Measurements from ENCODE around the gene TIMP1. TPM values are rescaled to one million over a fixed set of nuclear protein-coding genes. Genes with fewer than 3 reads are reported as not detected.

TIMP1 gene
- total and polyA plus RNA-seq, 2 experiments from 2014 or later = 39.0 to 117 TPM

GRCh38 chrX:47621851-47622250 is 39.6 kb downstream of the TIMP1 start:
- Histone ChIP-seq H3K4me1 (ENCODE audit: insufficient read depth) (no peaks in the 10 kb centered on the region), H3K79me2 (replicated peaks; ENCODE audit: insufficient read depth) (no peaks in the 10 kb centered on the region), H3K36me3 (ENCODE audit: insufficient read depth) (no peaks in the 10 kb centered on the region), H3K9me2 (ENCODE audit: insufficient read depth) (no peaks in the 10 kb centered on the region), H3K27me3 (ENCODE audit: insufficient read depth) (no peaks in the 10 kb centered on the region), H2AFZ (no peak overlapping the region), H3K4me2 (no peak overlapping the region), H3F3A (replicated peaks; ENCODE audit: low read depth) (no peaks in the 10 kb centered on the region), H3K4me3 (no peak overlapping the region), H4K20me1 (replicated peaks; ENCODE audit: insufficient read depth) (no peaks in the 10 kb centered on the region), H3K27ac (ENCODE audit: low read depth) (no peak overlapping the region)
- no peak overlapping the region for H3K4me3 Mint-ChIP-seq
- H3K9me3 Mint-ChIP-seq = no peaks in the 10 kb centered on the region
- no peak overlapping the region for H3K27ac Mint-ChIP-seq
- H3K36me3 Mint-ChIP-seq (ENCODE audit: low read depth) = no peaks in the 10 kb centered on the region
- no peak for ATAC-seq
- TF ChIP-seq EZH2phosphoT487 (IDR thresholded peaks at IDR 0.05; ENCODE audit: unreplicated experiment) (no peak), JUNB (IDR thresholded peaks at IDR 0.05; ENCODE audit: unreplicated experiment) (no peak), ZNF114 (CRISPR knock-in tag; IDR thresholded peaks at IDR 0.05) (no peak), ZNF331 (CRISPR knock-in tag; IDR thresholded peaks at IDR 0.05; ENCODE audit: low read depth) (no peak), STAT1 (IDR thresholded peaks at IDR 0.05; ENCODE audit: unreplicated experiment) (no peak), CREB1 (CRISPR knock-in tag; IDR thresholded peaks at IDR 0.05; ENCODE audit: low read depth) (no peak), ZNF462 (CRISPR knock-in tag; IDR thresholded peaks at IDR 0.05) (no peak), ETS1 (IDR thresholded peaks at IDR 0.05) (no peak), REST (IDR thresholded peaks at IDR 0.05; ENCODE audit: unreplicated experiment) (no peak), NANOG (IDR thresholded peaks at IDR 0.05; ENCODE audit: borderline replicate concordance) (no peak), CTCF (conservative IDR thresholded peaks at IDR 0.05; ENCODE audit: low read depth in 2 of 2) (no peak), POLR2AphosphoS5 (IDR thresholded peaks at IDR 0.05; ENCODE audit: low read depth) (no peak), EZH2 (IDR thresholded peaks at IDR 0.05; ENCODE audit: low read depth, unreplicated experiment) (no peak)
- peaks cover 25% of the 10 kb centered on the region for H3K4me1 Mint-ChIP-seq
- peaks cover 12% of the 10 kb centered on the region for H3K27me3 Mint-ChIP-seq (ENCODE audit: insufficient read depth, low read depth, poor library complexity)
- DNase-seq (ENCODE audit: low spot score) = no peak

Data from GM23338 (cell line).